ENCODE data around the gene RPS6KA5. TPM values are rescaled to one million over a fixed set of nuclear protein-coding genes. Genes with fewer than 3 reads are reported as not detected.

RPS6KA5 gene
- total RNA-seq, 5 donors from 2014 or later (not counting 1 experiment from before 2014, with no cell fraction given) = 28.8 to 39.8 (median 35.3) TPM

DNA sequence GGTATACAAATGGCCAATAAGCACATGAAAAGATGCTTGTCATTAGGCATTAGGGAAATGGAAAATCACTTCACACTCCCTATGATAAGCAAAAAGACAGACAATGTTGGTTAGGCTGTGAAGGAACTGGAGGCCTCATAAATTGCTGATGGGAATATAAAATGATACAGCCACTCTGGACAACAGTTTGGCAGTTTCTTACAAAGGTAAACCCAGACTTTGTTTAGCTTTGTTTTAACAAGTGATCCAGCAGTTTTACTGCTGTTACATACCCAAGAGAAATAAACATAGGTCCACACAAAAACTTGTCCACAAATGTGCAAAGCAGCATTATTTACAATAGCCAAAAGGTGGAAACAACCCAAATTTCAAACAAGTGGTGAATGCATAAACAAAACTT, 5.4 kb downstream of the RPS6KA5 start:
- no peak for DNase-seq
- peaks cover 4% of the 10 kb centered on the region for H3K36me3 Mint-ChIP-seq
- peaks cover 53 to 62% (median 56%) of the 10 kb centered on the region in 3 donors for H3K4me1 Mint-ChIP-seq
- no peak overlapping the region for H3K4me3 Mint-ChIP-seq
- Histone ChIP-seq H3K4me3 (ENCODE audit: control insufficient read depth in 1 of 2, extremely low read depth in 1 of 2, low read length in 1 of 2) (no peak overlapping the region), H3K27ac (ENCODE audit: low read length) (no peak overlapping the region), H3K9me3 (no peaks in the 10 kb centered on the region), H3K27me3 (replicated peaks in 1 of 2; ENCODE audit: control insufficient read depth in 2 of 2, extremely low read depth in 1 of 2, insufficient read depth in 2 of 2, low read length in 1 of 2) (no peaks in the 10 kb centered on the region), H3K4me1 (ENCODE audit: control insufficient read depth in 1 of 2, extremely low read depth in 1 of 2, insufficient read depth in 2 of 2, low read length in 2 of 2) (peaks cover 7 to 10% of the 10 kb centered on the region in 2 experiments), H3K36me3 (ENCODE audit: control insufficient read depth in 2 of 2, extremely low read depth in 1 of 2, insufficient read depth in 1 of 2, low read length in 1 of 2) (no peaks in the 10 kb centered on the region)
- CTCF ChIA-PET = no interaction called here
- peak overlapping the region in 1 of 2 donors; percentile 42 for H3K27ac Mint-ChIP-seq
- ATAC-seq (replicated peaks in 1 of 4) = no peak
- no peaks in the 10 kb centered on the region for H3K9me3 Mint-ChIP-seq
- POLR2A ChIA-PET = no interaction called here
- H3K27me3 Mint-ChIP-seq = no peaks in the 10 kb centered on the region

DNA sequence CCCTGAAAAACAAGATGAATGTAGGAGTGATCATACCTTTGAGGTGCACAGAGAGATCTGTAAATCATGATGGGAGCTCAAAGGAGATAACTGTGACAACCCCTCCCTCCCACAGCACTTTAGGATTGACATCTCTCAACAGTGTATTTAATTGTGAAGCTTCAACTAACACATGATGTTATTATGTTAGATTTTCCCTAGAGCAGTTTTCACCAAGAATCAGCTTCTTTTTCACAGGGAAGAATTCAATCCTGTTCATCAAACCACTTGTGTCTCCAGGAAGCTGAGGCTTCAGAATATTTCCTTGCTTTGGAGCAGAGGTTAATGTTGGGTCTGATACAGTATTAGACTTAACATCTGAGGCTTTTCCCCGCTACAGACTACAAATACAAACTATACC, 11.8 kb downstream of the RPS6KA5 start:
- no peak for DNase-seq
- H3K36me3 ChIP-seq (ENCODE audit: control insufficient read depth in 2 of 2, extremely low read depth in 1 of 2, insufficient read depth in 1 of 2, low read length in 1 of 2) = no peaks in the 10 kb centered on the region
- H3K4me1 ChIP-seq (ENCODE audit: control insufficient read depth in 1 of 2, extremely low read depth in 1 of 2, insufficient read depth in 2 of 2, low read length in 2 of 2) = peaks cover 4 to 13% of the 10 kb centered on the region in 2 experiments
- H3K9me3 ChIP-seq = no peaks in the 10 kb centered on the region
- no peaks in the 10 kb centered on the region for H3K27me3 ChIP-seq (replicated peaks in 1 of 2; ENCODE audit: control insufficient read depth in 2 of 2, extremely low read depth in 1 of 2, insufficient read depth in 2 of 2, low read length in 1 of 2)
- POLR2A ChIA-PET = interaction anchor here in 1 of 2 donors (0.6 to 1.0 kb wide), 3 partner anchors 11 to 107 kb away, joined by 3 to 6 read pairs (median 5); no protein-coding TSS in a partner anchor
- Mint-ChIP-seq H3K27me3 (no peaks in the 10 kb centered on the region), H3K36me3 (peaks cover 6% of the 10 kb centered on the region), H3K4me1 (peaks cover 47 to 54% (median 54%) of the 10 kb centered on the region in 3 donors), H3K9me3 (no peaks in the 10 kb centered on the region), H3K4me3 (no peak overlapping the region), H3K27ac (no peak overlapping the region)
- H3K4me3 ChIP-seq (ENCODE audit: control insufficient read depth in 1 of 2, extremely low read depth in 1 of 2, low read length in 1 of 2) = no peak overlapping the region
- WGBS (ENCODE audit: insufficient coverage) = no CpG with 5 or more reads among the region's 1 CpG
- ATAC-seq (replicated peaks in 1 of 4) = no peak
- no peak overlapping the region for H3K27ac ChIP-seq (ENCODE audit: low read length)
- CTCF ChIA-PET = interaction anchor here (0.6 kb wide), 2 partner anchors 50 to 731 kb away, joined by 3 read pairs; no protein-coding TSS in a partner anchor

DNA sequence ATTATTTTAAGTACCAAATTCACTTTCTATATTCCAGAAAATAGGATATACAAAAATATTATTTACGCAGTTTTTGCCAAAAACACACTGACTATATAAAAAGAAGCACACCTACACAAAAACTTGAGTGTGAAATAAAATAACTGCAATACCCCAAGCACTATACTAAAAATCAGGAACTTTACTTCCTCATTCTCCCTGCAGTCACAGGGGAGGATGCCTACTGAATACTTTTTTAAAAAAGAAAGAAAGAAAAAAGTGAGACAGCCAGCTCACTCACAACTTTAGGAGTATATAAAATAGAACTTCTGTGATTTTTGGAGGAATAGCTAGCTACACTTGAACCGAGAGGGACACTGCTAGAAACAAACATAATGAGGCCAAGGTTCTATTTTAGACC, 12.2 kb downstream of the RPS6KA5 start:
- peaks cover 48 to 55% (median 53%) of the 10 kb centered on the region in 3 donors for H3K4me1 Mint-ChIP-seq
- ATAC-seq (replicated peaks in 1 of 4) (no peak), DNase-seq (no peak)
- no peaks in the 10 kb centered on the region for H3K9me3 ChIP-seq
- H3K36me3 Mint-ChIP-seq = peaks cover 6% of the 10 kb centered on the region
- no peaks in the 10 kb centered on the region for H3K9me3 Mint-ChIP-seq
- ChIA-PET CTCF (interaction anchor here (0.6 kb wide), 2 partner anchors 49 to 730 kb away, joined by 3 read pairs; no protein-coding TSS in a partner anchor), POLR2A (interaction anchor here in 1 of 2 donors (0.6 to 1.0 kb wide), 3 partner anchors 12 to 107 kb away, joined by 3 to 6 read pairs (median 5); no protein-coding TSS in a partner anchor)
- H3K4me3 ChIP-seq (ENCODE audit: control insufficient read depth in 1 of 2, extremely low read depth in 1 of 2, low read length in 1 of 2) = no peak overlapping the region
- H3K27me3 ChIP-seq (replicated peaks in 1 of 2; ENCODE audit: control insufficient read depth in 2 of 2, extremely low read depth in 1 of 2, insufficient read depth in 2 of 2, low read length in 1 of 2) = no peaks in the 10 kb centered on the region
- H3K27ac Mint-ChIP-seq = no peak overlapping the region
- WGBS (ENCODE audit: insufficient coverage) = no CpG with 5 or more reads among the region's 2 CpGs
- no peaks in the 10 kb centered on the region for H3K27me3 Mint-ChIP-seq
- H3K27ac ChIP-seq (ENCODE audit: low read length) = no peak overlapping the region
- H3K4me3 Mint-ChIP-seq = no peak overlapping the region
- no peaks in the 10 kb centered on the region for H3K36me3 ChIP-seq (ENCODE audit: control insufficient read depth in 2 of 2, extremely low read depth in 1 of 2, insufficient read depth in 1 of 2, low read length in 1 of 2)
- peaks cover 4 to 13% of the 10 kb centered on the region in 2 experiments for H3K4me1 ChIP-seq (ENCODE audit: control insufficient read depth in 1 of 2, extremely low read depth in 1 of 2, insufficient read depth in 2 of 2, low read length in 2 of 2)

DNA sequence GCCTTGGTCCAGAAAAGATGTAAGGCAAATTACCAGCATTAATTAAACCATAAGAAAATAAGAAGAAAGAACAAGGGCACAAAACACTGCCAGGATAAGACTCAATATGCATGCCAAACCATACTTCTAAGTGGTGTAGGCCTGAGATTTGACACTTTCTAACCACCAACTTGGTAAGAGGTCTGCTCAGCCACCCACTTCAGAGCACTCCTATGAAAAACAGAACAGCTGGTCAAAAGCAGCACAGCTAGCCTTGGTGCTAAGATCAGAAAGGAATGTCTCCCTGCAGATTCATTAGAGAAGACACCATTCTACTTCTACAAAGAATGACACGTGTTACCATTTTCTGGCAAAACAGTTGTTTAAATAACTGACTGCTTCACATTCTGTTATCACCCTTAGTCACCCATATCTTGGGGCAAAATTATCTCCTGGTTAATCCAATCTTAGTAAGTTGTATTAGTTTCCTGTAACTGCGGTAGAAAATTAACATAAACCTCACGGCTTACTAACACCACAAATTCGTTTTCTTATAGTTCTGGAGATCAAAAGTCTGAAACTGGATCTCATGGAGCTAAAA, 13.2 kb downstream of the RPS6KA5 start:
- Mint-ChIP-seq H3K4me1 (peaks cover 51 to 56% (median 55%) of the 10 kb centered on the region in 3 donors), H3K36me3 (peaks cover 9% of the 10 kb centered on the region), H3K9me3 (no peaks in the 10 kb centered on the region), H3K27me3 (no peaks in the 10 kb centered on the region), H3K27ac (peak overlapping the region in 1 of 2 donors; percentile 26), H3K4me3 (no peak overlapping the region)
- no peak overlapping the region for H3K27ac ChIP-seq (ENCODE audit: low read length)
- ChIA-PET CTCF (interaction anchor here in 1 of 2 donors (0.6 to 1.0 kb wide), 2 partner anchors 11 to 17 kb away, joined by 3 read pairs; no protein-coding TSS in a partner anchor), POLR2A (interaction anchor here in 1 of 2 donors (0.6 kb wide), 1 partner anchor 68 kb away, joined by 3 read pairs; no protein-coding TSS in a partner anchor)
- H3K4me3 ChIP-seq (ENCODE audit: control insufficient read depth in 1 of 2, extremely low read depth in 1 of 2, low read length in 1 of 2) = no peak overlapping the region
- no peaks in the 10 kb centered on the region for H3K27me3 ChIP-seq (replicated peaks in 1 of 2; ENCODE audit: control insufficient read depth in 2 of 2, extremely low read depth in 1 of 2, insufficient read depth in 2 of 2, low read length in 1 of 2)
- DNase-seq = peak in 1 of 35 experiments; percentile 41
- ATAC-seq (replicated peaks in 1 of 4) = peak in 2 of 4 experiments; percentile 51 to 76
- no peaks in the 10 kb centered on the region for H3K36me3 ChIP-seq (ENCODE audit: control insufficient read depth in 2 of 2, extremely low read depth in 1 of 2, insufficient read depth in 1 of 2, low read length in 1 of 2)
- WGBS (ENCODE audit: insufficient coverage) = no CpG with 5 or more reads among the region's 4 CpGs
- H3K9me3 ChIP-seq = no peaks in the 10 kb centered on the region
- H3K4me1 ChIP-seq (ENCODE audit: control insufficient read depth in 1 of 2, extremely low read depth in 1 of 2, insufficient read depth in 2 of 2, low read length in 2 of 2) = peaks cover 4 to 13% of the 10 kb centered on the region in 2 experiments

DNA sequence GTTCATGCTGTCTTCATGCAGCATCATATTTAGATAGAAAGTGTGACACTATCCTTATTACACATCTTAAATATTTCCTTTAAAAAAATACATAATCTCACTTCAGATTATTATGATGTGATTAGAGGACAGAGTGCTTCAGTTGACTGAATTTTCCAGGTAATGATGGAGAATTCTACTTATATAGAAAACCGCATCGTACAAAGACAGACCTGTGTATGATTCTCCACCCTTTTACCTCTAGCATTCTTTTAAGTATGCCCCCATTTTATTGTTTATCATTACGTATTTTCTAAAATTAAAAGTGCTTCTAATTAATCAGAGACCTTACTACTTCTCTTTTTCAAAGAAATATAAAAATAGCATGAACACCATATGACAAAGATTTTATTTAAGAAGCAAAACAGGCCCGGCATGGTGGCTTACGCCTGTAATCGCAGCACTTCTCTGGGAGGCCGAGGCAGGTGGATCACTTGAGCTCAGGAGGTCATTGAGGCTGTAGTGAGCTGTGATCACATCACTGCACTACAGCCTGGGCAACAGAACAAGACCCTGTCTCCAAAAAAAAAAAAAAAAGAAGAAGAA, 13.9 kb downstream of the RPS6KA5 start:
- Mint-ChIP-seq H3K4me3 (no peak overlapping the region), H3K27me3 (no peaks in the 10 kb centered on the region), H3K36me3 (peaks cover 9% of the 10 kb centered on the region), H3K27ac (no peak overlapping the region), H3K9me3 (no peaks in the 10 kb centered on the region), H3K4me1 (peaks cover 53 to 55% (median 54%) of the 10 kb centered on the region in 3 donors)
- CTCF ChIA-PET = interaction anchor here in 1 of 2 donors (1.0 kb wide), 1 partner anchor 10 kb away, joined by 3 read pairs; no protein-coding TSS in a partner anchor
- 100% methylated on average over 4 of the region's 7 CpGs for WGBS (ENCODE audit: insufficient coverage)
- ATAC-seq (replicated peaks in 1 of 4) = no peak
- Histone ChIP-seq H3K36me3 (ENCODE audit: control insufficient read depth in 2 of 2, extremely low read depth in 1 of 2, insufficient read depth in 1 of 2, low read length in 1 of 2) (no peaks in the 10 kb centered on the region), H3K27ac (ENCODE audit: low read length) (no peak overlapping the region), H3K4me1 (ENCODE audit: control insufficient read depth in 1 of 2, extremely low read depth in 1 of 2, insufficient read depth in 2 of 2, low read length in 2 of 2) (peaks cover 4 to 13% of the 10 kb centered on the region in 2 experiments), H3K9me3 (no peaks in the 10 kb centered on the region), H3K4me3 (ENCODE audit: control insufficient read depth in 1 of 2, extremely low read depth in 1 of 2, low read length in 1 of 2) (no peak overlapping the region), H3K27me3 (replicated peaks in 1 of 2; ENCODE audit: control insufficient read depth in 2 of 2, extremely low read depth in 1 of 2, insufficient read depth in 2 of 2, low read length in 1 of 2) (no peaks in the 10 kb centered on the region)
- DNase-seq = no peak
- POLR2A ChIA-PET = no interaction called here

DNA sequence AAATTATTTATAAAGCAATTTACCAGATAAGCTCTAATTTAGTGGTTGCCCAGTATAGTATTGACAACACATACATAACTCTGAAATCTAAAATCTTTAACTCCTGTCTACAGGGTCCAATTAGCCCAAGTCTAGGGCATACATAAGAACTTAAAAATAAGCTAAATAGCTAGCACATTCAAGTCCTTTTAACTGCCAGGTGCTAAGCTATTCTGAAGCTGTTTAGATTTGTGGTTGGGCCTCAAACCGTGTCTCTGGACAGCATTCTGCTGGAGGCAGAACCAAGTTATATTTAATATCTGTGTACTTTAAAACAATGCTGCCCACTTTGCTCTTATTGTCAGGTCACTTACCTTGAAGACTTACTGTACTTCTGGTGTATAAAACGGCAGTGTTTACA, 19.0 kb downstream of the RPS6KA5 start:
- ChIA-PET CTCF (interaction anchor here in 1 of 2 donors (0.5 kb wide), 1 partner anchor 1343 kb away, joined by 5 read pairs; no protein-coding TSS in a partner anchor), POLR2A (interaction anchor here (0.6 to 1.4 kb wide), 2 partner anchors 11 to 19 kb away, joined by 12 to 18 read pairs; no protein-coding TSS in a partner anchor)
- no CpG with 5 or more reads among the region's 2 CpGs for WGBS (ENCODE audit: insufficient coverage)
- peaks cover 0 to 5% of the 10 kb centered on the region in 2 experiments for H3K4me1 ChIP-seq (ENCODE audit: control insufficient read depth in 1 of 2, extremely low read depth in 1 of 2, insufficient read depth in 2 of 2, low read length in 2 of 2)
- no peak overlapping the region for H3K27ac Mint-ChIP-seq
- H3K4me3 ChIP-seq (ENCODE audit: control insufficient read depth in 1 of 2, extremely low read depth in 1 of 2, low read length in 1 of 2) = no peak overlapping the region
- ATAC-seq (replicated peaks in 1 of 4) = no peak
- no peaks in the 10 kb centered on the region for H3K9me3 ChIP-seq
- H3K4me1 Mint-ChIP-seq = peaks cover 54 to 64% (median 62%) of the 10 kb centered on the region in 3 donors
- no peak overlapping the region for H3K27ac ChIP-seq (ENCODE audit: low read length)
- no peaks in the 10 kb centered on the region for H3K27me3 ChIP-seq (replicated peaks in 1 of 2; ENCODE audit: control insufficient read depth in 2 of 2, extremely low read depth in 1 of 2, insufficient read depth in 2 of 2, low read length in 1 of 2)
- no peaks in the 10 kb centered on the region for H3K36me3 ChIP-seq (ENCODE audit: control insufficient read depth in 2 of 2, extremely low read depth in 1 of 2, insufficient read depth in 1 of 2, low read length in 1 of 2)
- H3K36me3 Mint-ChIP-seq = peaks cover 22% of the 10 kb centered on the region
- no peaks in the 10 kb centered on the region for H3K9me3 Mint-ChIP-seq
- no peaks in the 10 kb centered on the region for H3K27me3 Mint-ChIP-seq
- no peak for DNase-seq
- H3K4me3 Mint-ChIP-seq = no peak overlapping the region
